Endothelial cell of umbilical vein (primary cell): ENCODE data around the gene CYCS.

Source experiments
- JUN ChIP-seq: IDR thresholded peaks from 2 replicates; pipeline ENCODE4 v1.6.1; 2011; ENCODE audit warnings: borderline replicate concordance, low read depth; ENCODE audit not compliant: insufficient read length, insufficient read depth
- TF ChIP-seq, protein P1 (sequence below), 2 donors: IDR thresholded peaks; 1 replicate in 1 of 2; 2 replicates in 1 of 2; pipeline ENCODE4 v1.5.1; 2011; ENCODE audit warnings: low read length in 2 of 2, mild to moderate bottlenecking in 2 of 2, moderate library complexity in 2 of 2, control low read depth in 1 of 2, inconsistent platforms in 1 of 2, low read depth in 1 of 2; ENCODE audit not compliant: insufficient read depth in 1 of 2; ENCODE audit errors: extremely low read depth in 1 of 2

DNA sequence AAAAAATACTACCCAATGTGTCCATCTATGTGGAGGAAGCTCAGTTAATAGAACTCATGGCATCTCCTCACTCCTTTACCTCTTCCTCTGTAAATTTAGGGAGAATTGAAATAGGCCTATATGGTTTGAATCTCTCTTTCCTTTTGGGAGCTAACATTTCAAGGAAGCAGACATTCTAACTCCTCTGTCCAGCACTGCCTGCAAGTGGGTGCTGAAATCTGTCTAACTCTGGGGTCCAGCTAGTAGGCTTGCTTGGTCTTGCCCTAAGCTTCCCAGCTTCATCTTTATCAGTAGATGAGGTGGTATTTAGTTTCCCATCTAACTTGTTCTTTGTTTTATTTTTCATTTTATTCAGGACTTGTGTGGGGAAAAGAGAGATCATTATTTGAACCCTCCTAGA lies 23.2 kb downstream of the CYCS start:
- TF ChIP-seq, protein P1, sequence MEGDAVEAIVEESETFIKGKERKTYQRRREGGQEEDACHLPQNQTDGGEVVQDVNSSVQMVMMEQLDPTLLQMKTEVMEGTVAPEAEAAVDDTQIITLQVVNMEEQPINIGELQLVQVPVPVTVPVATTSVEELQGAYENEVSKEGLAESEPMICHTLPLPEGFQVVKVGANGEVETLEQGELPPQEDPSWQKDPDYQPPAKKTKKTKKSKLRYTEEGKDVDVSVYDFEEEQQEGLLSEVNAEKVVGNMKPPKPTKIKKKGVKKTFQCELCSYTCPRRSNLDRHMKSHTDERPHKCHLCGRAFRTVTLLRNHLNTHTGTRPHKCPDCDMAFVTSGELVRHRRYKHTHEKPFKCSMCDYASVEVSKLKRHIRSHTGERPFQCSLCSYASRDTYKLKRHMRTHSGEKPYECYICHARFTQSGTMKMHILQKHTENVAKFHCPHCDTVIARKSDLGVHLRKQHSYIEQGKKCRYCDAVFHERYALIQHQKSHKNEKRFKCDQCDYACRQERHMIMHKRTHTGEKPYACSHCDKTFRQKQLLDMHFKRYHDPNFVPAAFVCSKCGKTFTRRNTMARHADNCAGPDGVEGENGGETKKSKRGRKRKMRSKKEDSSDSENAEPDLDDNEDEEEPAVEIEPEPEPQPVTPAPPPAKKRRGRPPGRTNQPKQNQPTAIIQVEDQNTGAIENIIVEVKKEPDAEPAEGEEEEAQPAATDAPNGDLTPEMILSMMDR (IDR thresholded peaks at IDR 0.05; ENCODE audit: extremely low read depth in 1 of 2, insufficient read depth in 1 of 2, low read depth in 1 of 2, low read length in 2 of 2): no peak
- no peak for TF ChIP-seq JUN
